Ovary (tissue), 3 donors: ENCODE results near the gene RNGTT.

Experiments
- CTCF ChIP-seq, 3 donors: fragments of 450-650 bp in 2 of 3; fragments of 200-600 bp in 1 of 3; IDR thresholded peaks; one replicate each; pipeline versions ENCODE4 v1.5.1 to v1.8.0; 2016 to 2022; ENCODE audit warnings: antibody characterized with exemption in 3 of 3, mild to moderate bottlenecking in 1 of 3
- EP300 ChIP-seq: sonication (generic); formaldehyde crosslinking; IDR thresholded peaks from one replicate; pipeline ENCODE4 v1.6.1; 2017; ENCODE audit warnings: antibody characterized with exemption
- POLR2A ChIP-seq: fragments of 450-650 bp; IDR thresholded peaks from one replicate; pipeline ENCODE4 v1.6.1; 2017; ENCODE audit warnings: antibody characterized with exemption, mild to moderate bottlenecking, moderate library complexity
- donor health status: DM: no; HTN: no; CAD: no.

- TF ChIP-seq CTCF (IDR thresholded peaks at IDR 0.05) (no peak), POLR2A (no peak), EP300 (no peak)
Measured at GRCh38 chr6:88566746-88567534, 396.5 kb downstream of the RNGTT start.
